H1 (cell line): Measurements from ENCODE around the gene FIG4. TPM values are rescaled to one million over a fixed set of nuclear protein-coding genes. Genes with fewer than 3 reads are reported as not detected.

Experiments used
- CTCF ChIA-PET: fragments of 300-600 bp; sonication (Branson Sonifier 250); formaldehyde crosslinking; loops from one replicate; lab custom pipeline; 2021; ENCODE audit not compliant: partially characterized antibody; lab: Charles Lee
- POLR2A ChIA-PET: fragments of 300-600 bp; sonication (Branson Sonifier 250); formaldehyde crosslinking; loops from one replicate; lab custom pipeline; 2021; ENCODE audit warnings: inconsistent platforms; ENCODE audit not compliant: partially characterized antibody; lab: Charles Lee
- DNase-seq, 2 experiments: peaks; one replicate each; pipeline versions ENCODE4 v3.0.0 to v3.0.0-alpha.2; 2010 to 2022; ENCODE audit warnings: low spot score in 2 of 2, low read depth in 1 of 2, mixed read lengths in 1 of 2
- FAIRE-seq: peaks from 2 replicates; lab custom pipeline; 2011; peaks lifted over from hg19 to GRCh38; lab: Jason Lieb, UNC
- H2AFZ ChIP-seq: 2 replicates; pipeline ENCODE4 v1.8.1; 2012; ENCODE audit warnings: low read length, inconsistent platforms
- H2AK5ac ChIP-seq: 2 replicates; pipeline ENCODE4 v1.6.1; 2013; ENCODE audit warnings: low read depth, low read length
- H2BK120ac ChIP-seq: replicated peaks from 2 replicates; pipeline ENCODE3; 2013; ENCODE audit warnings: low read depth, low read length, inconsistent platforms
- H2BK12ac ChIP-seq: 2 replicates; pipeline ENCODE4 v1.6.1; 2013; ENCODE audit warnings: low read depth, low read length
- H2BK15ac ChIP-seq: 2 replicates; pipeline ENCODE4 v1.6.1; 2013; ENCODE audit warnings: low read length
- H2BK20ac ChIP-seq: 2 replicates; pipeline ENCODE4 v1.6.1; 2013; ENCODE audit warnings: low read length
- H2BK5ac ChIP-seq: 2 replicates; pipeline ENCODE4 v1.6.1; 2013; ENCODE audit warnings: low read depth, low read length
- H3K14ac ChIP-seq: 2 replicates; pipeline ENCODE4 v1.6.1; 2013; ENCODE audit warnings: inconsistent platforms; ENCODE audit not compliant: insufficient read length
- H3K18ac ChIP-seq: 2 replicates; pipeline ENCODE4 v1.6.1; 2013; ENCODE audit warnings: low read length; ENCODE audit errors: extremely low read depth
- H3K23ac ChIP-seq: 2 replicates; pipeline ENCODE4 v1.6.1; 2013; ENCODE audit warnings: inconsistent platforms; ENCODE audit not compliant: insufficient read length
- H3K23me2 ChIP-seq: 2 replicates; pipeline ENCODE4 v1.6.1; 2013; ENCODE audit warnings: low read depth, low read length
- H3K27ac ChIP-seq: 2 replicates; pipeline ENCODE4 v1.6.1; 2011; ENCODE audit warnings: low read depth, low read length, inconsistent platforms
- H3K27me3 ChIP-seq, 4 experiments: replicated peaks in 1 of 4; 1 replicate in 1 of 4; 2 replicates in 3 of 4; pipeline versions ENCODE4 v1.6.1 to v1.8.1; 2011 to 2013; ENCODE audit warnings: low read length in 3 of 4, mild to moderate bottlenecking in 3 of 4, inconsistent platforms in 2 of 4, mixed read lengths in 2 of 4, moderate library complexity in 1 of 4; ENCODE audit not compliant: control insufficient read depth in 3 of 4, insufficient read depth in 3 of 4; ENCODE audit errors: extremely low read depth in 1 of 4
- H3K36me3 ChIP-seq, 4 experiments: 2 replicates each; pipeline versions ENCODE4 v1.6.1 to v1.8.1; 2011 to 2013; ENCODE audit warnings: mild to moderate bottlenecking in 4 of 4, low read length in 3 of 4, moderate library complexity in 2 of 4, control low read depth in 1 of 4, inconsistent platforms in 1 of 4; ENCODE audit not compliant: insufficient read depth in 4 of 4, control insufficient read depth in 2 of 4
- H3K4ac ChIP-seq: replicated peaks from 2 replicates; pipeline ENCODE3; 2013; ENCODE audit warnings: low read length, low read depth, mixed read lengths, inconsistent platforms; ENCODE audit not compliant: insufficient read length
- H3K4me1 ChIP-seq, 4 experiments: replicated peaks in 1 of 4; 1 replicate in 1 of 4; 2 replicates in 3 of 4; pipeline versions ENCODE4 v1.6.1 to v1.8.1; 2011 to 2013; ENCODE audit warnings: low read length in 3 of 4, inconsistent platforms in 2 of 4, mixed read lengths in 1 of 4; ENCODE audit not compliant: insufficient read depth in 4 of 4, control insufficient read depth in 3 of 4
- H3K4me2 ChIP-seq, 2 experiments: 2 replicates each; pipeline versions ENCODE4 v1.6.1 to v1.8.1; 2011 to 2013; ENCODE audit warnings: low read depth in 2 of 2, low read length in 2 of 2, control low read depth in 1 of 2, inconsistent platforms in 1 of 2, mild to moderate bottlenecking in 1 of 2; ENCODE audit not compliant: insufficient read depth in 1 of 2
- H3K4me3 ChIP-seq, 4 experiments: fragments of 200-600, 300-600 bp in 1 of 4; sonication (generic), shearing (Covaris generic), sonication (Bioruptor Twin) in 1 of 4; 2 replicates each; pipeline versions ENCODE4 v1.5.1 to v1.8.1; 2011 to 2016; ENCODE audit warnings: low read length in 4 of 4, low read depth in 3 of 4, control low read depth in 2 of 4, inconsistent platforms in 2 of 4, mild to moderate bottlenecking in 2 of 4, mixed read lengths in 1 of 4, moderate library complexity in 1 of 4; ENCODE audit not compliant: insufficient read depth in 2 of 4; ENCODE audit errors: extremely low read depth in 1 of 4
- H3K56ac ChIP-seq: replicated peaks from 2 replicates; pipeline ENCODE3; 2013; ENCODE audit warnings: low read depth, mild to moderate bottlenecking, mixed read lengths, low read length, inconsistent platforms; ENCODE audit not compliant: insufficient read length
- H3K79me1 ChIP-seq: 2 replicates; pipeline ENCODE4 v1.6.1; 2013; ENCODE audit warnings: low read depth, low read length, control low read depth
- H3K79me2 ChIP-seq, 2 experiments: 2 replicates each; pipeline versions ENCODE4 v1.6.1 to v1.8.1; 2012 to 2013; ENCODE audit warnings: low read length in 2 of 2, mild to moderate bottlenecking in 2 of 2, inconsistent platforms in 1 of 2; ENCODE audit not compliant: insufficient read depth in 2 of 2, control insufficient read depth in 1 of 2
- H3K9ac ChIP-seq, 4 experiments: replicated peaks in 1 of 4; 1 replicate in 1 of 4; 2 replicates in 3 of 4; pipeline versions ENCODE4 v1.6.1 to v1.8.1; 2011 to 2013; ENCODE audit warnings: low read depth in 3 of 4, low read length in 3 of 4, control low read depth in 2 of 4, mild to moderate bottlenecking in 2 of 4, moderate library complexity in 2 of 4, inconsistent platforms in 1 of 4; ENCODE audit errors: extremely low read depth in 1 of 4
- H3K9me3 ChIP-seq, 2 experiments: 2 replicates each; pipeline versions ENCODE4 v1.6.1 to v1.8.1; 2012 to 2013; ENCODE audit warnings: mild to moderate bottlenecking in 2 of 2, moderate library complexity in 2 of 2, control low read depth in 1 of 2, inconsistent platforms in 1 of 2, low read depth in 1 of 2, low read length in 1 of 2, mixed read lengths in 1 of 2; ENCODE audit not compliant: insufficient read depth in 2 of 2
- H4K20me1 ChIP-seq, 2 experiments: replicated peaks in 1 of 2; 2 replicates each; pipeline versions ENCODE3 to v1.8.1; 2011 to 2013; ENCODE audit warnings: inconsistent platforms in 2 of 2, low read length in 2 of 2, mild to moderate bottlenecking in 1 of 2; ENCODE audit not compliant: insufficient read depth in 2 of 2, control insufficient read depth in 1 of 2
- H4K5ac ChIP-seq: 2 replicates; pipeline ENCODE4 v1.6.1; 2013; ENCODE audit warnings: low read length, low read depth, mixed read lengths, inconsistent platforms; ENCODE audit not compliant: insufficient read length
- H4K8ac ChIP-seq: 2 replicates; pipeline ENCODE4 v1.8.0; 2013; ENCODE audit warnings: mild to moderate bottlenecking, moderate library complexity, low read length, inconsistent platforms; ENCODE audit not compliant: insufficient read depth; ENCODE audit errors: extremely low read depth
- H4K91ac ChIP-seq: replicated peaks from 2 replicates; pipeline ENCODE3; 2013; ENCODE audit warnings: low read length, mixed read lengths, inconsistent platforms; ENCODE audit not compliant: insufficient read length
- CBX8 ChIP-seq: fragments of 300-800, 300-1000 bp; sonication (generic); IDR thresholded peaks from 2 replicates; pipeline ENCODE4 v1.7.1; 2016; ENCODE audit warnings: low read depth, low read length, borderline replicate concordance
- HDAC2 ChIP-seq, 2 experiments: fragments of 300-600 bp in 1 of 2; sonication (generic) in 1 of 2; IDR thresholded peaks; 2 replicates each; pipeline ENCODE4 v1.6.1; 2011 to 2012; ENCODE audit warnings: low read depth in 2 of 2, low read length in 2 of 2, mild to moderate bottlenecking in 2 of 2, moderate library complexity in 2 of 2, borderline replicate concordance in 1 of 2, inconsistent platforms in 1 of 2
- JUND ChIP-seq: IDR thresholded peaks from 2 replicates; pipeline ENCODE4 v1.6.1; 2011; ENCODE audit warnings: mild to moderate bottlenecking, improper control_type of control experiment, low read length
- KDM1A ChIP-seq: fragments of 200-600, 300-600 bp; sonication (generic); IDR thresholded peaks from 2 replicates; pipeline ENCODE4 v1.7.1; 2016; ENCODE audit warnings: mild to moderate bottlenecking, low read length, borderline replicate concordance
- KDM4A ChIP-seq: IDR thresholded peaks from one replicate; pipeline ENCODE4 v1.7.1; 2012; ENCODE audit warnings: low read depth, mild to moderate bottlenecking, moderate library complexity, low read length, inconsistent platforms; ENCODE audit not compliant: severe bottlenecking
- RXRA ChIP-seq: IDR thresholded peaks from 2 replicates; pipeline ENCODE4 v1.6.1; 2011; ENCODE audit warnings: low read depth, mild to moderate bottlenecking, low read length, moderate library complexity; ENCODE audit not compliant: insufficient read depth
- SIN3A ChIP-seq, 2 experiments: IDR thresholded peaks in 1 of 2; conservative IDR thresholded peaks in 1 of 2; 2 replicates each; pipeline ENCODE4 v1.6.1; 2011 to 2012; ENCODE audit warnings: low read length in 2 of 2, improper control_type of control experiment in 1 of 2, low read depth in 1 of 2, mild to moderate bottlenecking in 1 of 2
- SUZ12 ChIP-seq: fragments of 200-600 bp; sonication (generic); IDR thresholded peaks from 2 replicates; pipeline ENCODE4 v1.6.1; 2012; ENCODE audit warnings: mild to moderate bottlenecking, inconsistent platforms, low read length, moderate library complexity, mixed read lengths
- ZNF274 ChIP-seq: IDR thresholded peaks from 2 replicates; pipeline ENCODE4 v1.7.0; 2012; ENCODE audit warnings: low read length, borderline replicate concordance; ENCODE audit errors: extremely low read depth
- WGBS, 2 experiments: shearing (Covaris generic) in 1 of 2; methylation state at CpG; one replicate each; pipeline versions ENCODE4 v1.1.6 to v1.1.7; 2013 to 2015; ENCODE audit warnings: low lambda C conversion rate in 2 of 2, mixed read lengths in 2 of 2, inconsistent platforms in 1 of 2, low coverage in 1 of 2, missing lambda C conversion rate in 1 of 2; ENCODE audit not compliant: insufficient replicate concordance in 2 of 2, insufficient coverage in 1 of 2, insufficient read length in 1 of 2; ENCODE audit errors: extremely low coverage in 1 of 2, missing lambda C conversion rate in 1 of 2; 5-methylcytosine and 5-hydroxymethylcytosine counted together
- polyA plus RNA-seq, 7 experiments: library from polyadenylated mRNA; depleted of rRNA in 3 of 7; stranded (reverse) in 5 of 7; unstranded in 2 of 7; fragments of >200 nt in 5 of 7; fragments of 200-250 nt in 2 of 7; gene quantifications; 1 replicate in 5 of 7; 2 replicates in 1 of 7; 4 replicates in 1 of 7; pipeline versions ENCODE4 v1.2.1 to v1.2.3, GENCODE V29; 2011 to 2013; ENCODE audit warnings: missing spikeins in 2 of 7, mixed read lengths in 2 of 7
- total RNA-seq: library from RNA; stranded (reverse); fragmentation: NEBNext Ultra II Directional; extraction: Animal tissue kit (Norgen Biotek cat#: 25700); gene quantifications from 2 replicates; pipeline ENCODE4 v1.2.1, GENCODE V29; 2021
- TF ChIP-seq, protein P1 (sequence below): IDR thresholded peaks from 2 replicates; pipeline ENCODE4 v1.6.1; 2011; ENCODE audit warnings: low read depth, mild to moderate bottlenecking, low read length; ENCODE audit not compliant: insufficient read depth

The FIG4 gene
- total and polyA plus RNA-seq, 2 of the 8 experiments (the other 6 are each of a cell fraction or from before 2014, with no cell fraction given), result 11.8 to 21.9 TPM

DNA sequence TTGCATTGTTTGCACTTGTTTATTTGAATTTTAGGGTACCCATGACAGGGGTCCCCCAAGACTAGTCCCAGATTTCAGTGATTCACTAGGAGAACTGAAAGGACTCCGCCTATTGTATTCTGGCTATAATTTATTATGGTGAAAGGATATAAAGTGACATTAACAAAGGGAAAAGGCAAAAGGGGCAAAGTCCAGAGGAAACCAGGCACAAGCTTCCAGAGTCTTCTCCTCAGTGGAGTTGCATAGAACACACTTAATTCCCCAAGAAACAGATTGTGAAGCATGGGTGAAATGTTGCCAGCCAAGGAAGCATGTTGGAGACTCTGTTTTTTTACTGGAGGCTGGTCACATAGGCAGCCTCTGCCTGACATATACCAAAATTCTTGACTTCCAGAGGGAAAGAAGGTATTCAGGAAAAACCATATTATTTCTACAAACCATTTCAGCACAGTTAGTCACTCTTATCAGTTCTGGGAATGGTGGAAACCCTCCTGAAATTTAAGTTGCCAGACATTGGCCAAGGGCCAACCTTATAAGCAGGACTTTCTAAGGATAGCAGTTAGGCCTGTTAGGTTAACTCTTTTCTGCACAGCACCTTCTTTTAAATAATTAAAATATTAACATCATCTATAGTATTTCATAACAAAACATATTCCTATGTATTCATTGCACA lies 71.8 kb downstream of the FIG4 start:
- no peak overlapping the region for H2BK15ac ChIP-seq
- no peaks in the 10 kb centered on the region for H4K20me1 ChIP-seq
- H3K79me2 ChIP-seq, result no peaks in the 10 kb centered on the region
- H2BK20ac ChIP-seq, result no peak overlapping the region
- H3K36me3 ChIP-seq, result peaks cover 0 to 3% (median 0%) of the 10 kb centered on the region in 4 experiments; a peak in 2 of 8 replicates
- H4K5ac ChIP-seq, result no peak overlapping the region
- no peak overlapping the region for H3K4ac ChIP-seq
- 94% methylated on average over 1 of the region's 1 CpG; no CpG with 5 or more reads in 1 of the 2 experiments for WGBS, 2 experiments
- no peak for DNase-seq
- H3K4me2 ChIP-seq, result no peak overlapping the region
- no peak overlapping the region for H3K27ac ChIP-seq
- H2BK12ac ChIP-seq, result no peak overlapping the region
- no peak overlapping the region for H3K4me3 ChIP-seq
- H3K23me2 ChIP-seq, result no peaks in the 10 kb centered on the region
- no peaks in the 10 kb centered on the region for H3K9me3 ChIP-seq
- no peak overlapping the region for H2AK5ac ChIP-seq
- H2BK120ac ChIP-seq, result no peak overlapping the region
- H3K27me3 ChIP-seq, result no peaks in the 10 kb centered on the region
- TF ChIP-seq SIN3A (conservative IDR thresholded peaks at IDR 0.05 in 1 of 2, IDR thresholded peaks at IDR 0.05 in 1 of 2; ENCODE audit: low read depth in 1 of 2, low read length in 2 of 2) (no peak), SUZ12 (no peak), HDAC2 (IDR thresholded peaks at IDR 0.05; ENCODE audit: borderline replicate concordance in 1 of 2, low read depth in 2 of 2, low read length in 2 of 2) (no peak), CBX8 (no peak), KDM1A (no peak), RXRA (no peak), ZNF274 (no peak), KDM4A (no peak), JUND (no peak)
- TF ChIP-seq, protein P1, sequence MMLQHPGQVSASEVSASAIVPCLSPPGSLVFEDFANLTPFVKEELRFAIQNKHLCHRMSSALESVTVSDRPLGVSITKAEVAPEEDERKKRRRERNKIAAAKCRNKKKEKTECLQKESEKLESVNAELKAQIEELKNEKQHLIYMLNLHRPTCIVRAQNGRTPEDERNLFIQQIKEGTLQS, result no peak
- TF ChIP-seq, all 59 proteins: peak for 0
- Histone ChIP-seq H3K79me1 (no peaks in the 10 kb centered on the region), H3K23ac (no peak overlapping the region), H3K14ac (no peak overlapping the region), H3K4me1 (no peaks in the 10 kb centered on the region), H3K9ac (no peak overlapping the region), H2AFZ (no peak overlapping the region), H2BK5ac (no peak overlapping the region), H3K18ac (no peak overlapping the region), H3K56ac (no peak overlapping the region), H4K91ac (no peak overlapping the region), H4K8ac (no peak overlapping the region)
- POLR2A ChIA-PET, result no interaction called here
- CTCF ChIA-PET, result interaction anchor here (3.1 to 5.8 kb wide), 2 partner anchors 20 to 277 kb away, joined by 11 to 23 read pairs; no protein-coding TSS in a partner anchor
- FAIRE-seq, result no peak
